T-helper 2 cell treated with Interferon-gamma antibody and Interleukin-4, amounts not matched to agents 5 μg/mL and 100 μg/mL, for 36 hours (primary cell): Measurements from ENCODE around the gene FAHD2A.
"Not testable (repeated sequence)": the region's sequence is repeated elsewhere in the genome, so short reads cannot be mapped to it uniquely, and the experiment has no call there.

Experiments
- DNase-seq: peaks from one replicate; pipeline ENCODE4 v3.0.0; 2021; ENCODE audit warnings: low spot score
- H3K27ac Mint-ChIP-seq: one replicate; pipeline ENCODE4 v1.8.0; 2021; ENCODE audit warnings: mild to moderate bottlenecking, mixed read lengths
- H3K27me3 Mint-ChIP-seq: one replicate; pipeline ENCODE4 v1.8.0; 2021; ENCODE audit warnings: low read depth, mixed read lengths
- H3K36me3 Mint-ChIP-seq: one replicate; pipeline ENCODE4 v1.8.0; 2021; ENCODE audit warnings: low read depth, mixed read lengths
- H3K4me1 Mint-ChIP-seq: one replicate; pipeline ENCODE4 v1.8.0; 2021; ENCODE audit warnings: low read depth, mixed read lengths
- H3K4me3 Mint-ChIP-seq: one replicate; pipeline ENCODE4 v1.8.0; 2022; ENCODE audit warnings: mild to moderate bottlenecking, moderate library complexity, mixed read lengths
- H3K9me3 Mint-ChIP-seq: one replicate; pipeline ENCODE4 v1.8.0; 2021; ENCODE audit warnings: mixed read lengths

Gene FAHD2A, protein sequence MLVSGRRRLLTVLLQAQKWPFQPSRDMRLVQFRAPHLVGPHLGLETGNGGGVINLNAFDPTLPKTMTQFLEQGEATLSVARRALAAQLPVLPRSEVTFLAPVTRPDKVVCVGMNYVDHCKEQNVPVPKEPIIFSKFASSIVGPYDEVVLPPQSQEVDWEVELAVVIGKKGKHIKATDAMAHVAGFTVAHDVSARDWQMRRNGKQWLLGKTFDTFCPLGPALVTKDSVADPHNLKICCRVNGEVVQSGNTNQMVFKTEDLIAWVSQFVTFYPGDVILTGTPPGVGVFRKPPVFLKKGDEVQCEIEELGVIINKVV

GRCh38 chr2:95402370-95403203 is at the start of gene FAHD2A:
FAHD2A (plus strand) TSS chr2:95402708; CDS start chr2:95405559, 2,851 bp downstream.
- no peaks in the 10 kb centered on the region for H3K27me3 Mint-ChIP-seq
- H3K36me3 Mint-ChIP-seq: no peaks in the 10 kb centered on the region
- H3K27ac Mint-ChIP-seq: peak within 1 kb of the TSS; percentile 99
- peaks cover 21% of the 10 kb centered on the region for H3K4me1 Mint-ChIP-seq
- DNase-seq: peak; percentile 96
- no peaks in the 10 kb centered on the region for H3K9me3 Mint-ChIP-seq
- H3K4me3 Mint-ChIP-seq: peak within 1 kb of the TSS; percentile 99

DNA sequence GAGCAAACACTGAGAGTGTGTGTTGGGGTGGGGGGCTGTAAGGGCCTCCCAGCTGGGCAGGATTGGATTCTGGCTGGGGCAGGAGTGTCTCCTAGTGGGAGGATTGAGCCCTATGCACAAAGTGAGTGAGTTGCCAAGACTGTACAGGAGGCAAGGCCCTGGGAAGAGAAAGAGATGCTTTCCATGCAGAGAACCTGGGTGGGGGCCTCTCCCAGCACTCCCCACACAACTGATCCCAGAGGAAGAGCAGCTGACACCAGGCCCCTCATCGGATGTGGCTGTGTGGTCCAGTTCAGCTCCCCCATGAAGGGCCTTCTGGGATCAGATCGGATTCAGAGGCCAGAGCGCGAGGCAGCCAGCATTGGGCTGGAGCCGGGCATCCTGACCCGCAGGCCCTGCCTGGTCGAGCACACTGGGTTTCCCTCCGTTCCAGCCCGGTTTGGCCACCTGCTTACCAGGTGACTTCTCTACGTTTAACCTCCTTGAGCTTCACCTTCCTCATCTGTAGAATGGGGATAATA is 49.4 kb upstream of the FAHD2A start:
- H3K4me1 Mint-ChIP-seq: no peaks in the 10 kb centered on the region
- H3K36me3 Mint-ChIP-seq: no peaks in the 10 kb centered on the region
- H3K27ac Mint-ChIP-seq: no peak overlapping the region
- H3K9me3 Mint-ChIP-seq: no peaks in the 10 kb centered on the region
- no peak for DNase-seq
- H3K27me3 Mint-ChIP-seq: peaks cover 6% of the 10 kb centered on the region
- no peak overlapping the region for H3K4me3 Mint-ChIP-seq

- Mint-ChIP-seq H3K36me3 (no peaks in the 10 kb centered on the region), H3K27ac (no peak overlapping the region), H3K27me3 (peaks cover 2% of the 10 kb centered on the region), H3K9me3 (no peaks in the 10 kb centered on the region), H3K4me1 (no peaks in the 10 kb centered on the region), H3K4me3 (no peak overlapping the region)
- DNase-seq: no peak
These were observed 48.7 kb upstream of the FAHD2A start for GRCh38 chr2:95353613-95354468.

DNA sequence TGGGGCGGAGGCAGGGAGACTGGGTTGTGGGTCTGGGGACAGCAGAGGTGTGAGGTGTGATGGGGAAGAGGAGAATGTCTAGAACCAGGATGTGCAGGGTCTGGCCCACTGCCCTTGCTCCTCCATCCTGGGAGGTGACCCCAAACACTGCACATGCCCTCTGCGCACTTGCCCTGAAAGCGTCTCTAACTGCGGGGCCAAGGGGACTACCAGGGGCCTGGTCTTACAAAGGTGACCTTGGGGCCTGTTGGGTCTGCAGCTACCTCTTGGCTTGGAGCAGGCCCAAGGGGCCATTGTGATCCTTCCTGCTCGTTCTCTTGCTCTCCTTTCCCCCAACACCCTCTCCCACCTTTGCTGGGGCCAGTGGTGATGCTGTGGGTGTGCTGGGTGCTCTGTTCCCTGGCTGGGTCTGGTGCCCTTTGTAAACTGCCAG is 48.0 kb upstream of the FAHD2A start:
- H3K27ac Mint-ChIP-seq: no peak overlapping the region

DNA sequence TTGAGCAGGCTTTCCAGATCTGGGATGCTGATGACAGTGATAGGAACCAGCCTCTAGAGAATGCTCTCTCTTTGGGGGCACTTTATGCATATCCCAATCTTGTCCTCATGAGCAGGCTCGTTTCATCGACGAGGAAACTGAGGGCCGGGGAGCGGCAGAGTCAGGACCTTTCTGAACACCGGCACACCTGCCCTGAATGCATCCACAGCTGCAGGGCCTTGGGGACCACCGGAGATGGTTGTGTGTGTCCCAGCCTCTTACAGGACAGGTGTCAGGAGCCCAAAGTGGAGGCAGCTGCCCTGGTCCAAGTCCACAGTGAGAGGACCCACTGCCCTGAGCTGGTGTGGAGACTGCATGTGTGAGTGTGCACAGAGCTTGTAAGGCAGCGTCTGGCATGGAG is 47.6 kb upstream of the FAHD2A start:
- DNase-seq: no peak
- Mint-ChIP-seq H3K27ac (no peak overlapping the region), H3K36me3 (no peaks in the 10 kb centered on the region), H3K9me3 (no peaks in the 10 kb centered on the region), H3K27me3 (peaks cover 2% of the 10 kb centered on the region), H3K4me3 (no peak overlapping the region), H3K4me1 (no peaks in the 10 kb centered on the region)

More for the DNA sequence above, 48.0 kb upstream of the FAHD2A start:
- Mint-ChIP-seq H3K36me3 (no peaks in the 10 kb centered on the region), H3K4me3 (no peak overlapping the region), H3K9me3 (no peaks in the 10 kb centered on the region), H3K27me3 (peaks cover 2% of the 10 kb centered on the region), H3K4me1 (no peaks in the 10 kb centered on the region)
- DNase-seq: no peak

DNA sequence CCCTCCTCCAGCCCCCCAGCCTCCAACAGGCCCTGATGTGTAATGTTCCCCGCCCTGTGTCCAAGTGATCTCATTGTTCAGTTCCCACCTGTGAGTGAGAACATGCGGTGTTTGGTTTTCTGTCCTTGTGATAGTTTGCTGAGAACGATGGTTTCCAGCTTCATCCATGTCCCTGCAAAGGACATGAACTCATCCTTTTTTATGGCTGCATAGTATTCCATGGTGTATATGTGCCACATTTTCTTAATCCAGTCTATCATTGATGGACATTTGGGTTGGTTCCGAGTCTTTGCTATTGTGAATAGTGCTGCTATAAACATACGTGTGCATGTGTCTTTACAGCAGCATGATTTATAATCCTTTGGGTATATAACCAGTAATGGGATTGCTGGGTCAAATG is 47.0 kb upstream of the FAHD2A start:
- not testable (repeated sequence) for H3K4me1 Mint-ChIP-seq, H3K9me3 Mint-ChIP-seq, H3K27ac Mint-ChIP-seq, H3K36me3 Mint-ChIP-seq, H3K27me3 Mint-ChIP-seq, DNase-seq, H3K4me3 Mint-ChIP-seq

DNA sequence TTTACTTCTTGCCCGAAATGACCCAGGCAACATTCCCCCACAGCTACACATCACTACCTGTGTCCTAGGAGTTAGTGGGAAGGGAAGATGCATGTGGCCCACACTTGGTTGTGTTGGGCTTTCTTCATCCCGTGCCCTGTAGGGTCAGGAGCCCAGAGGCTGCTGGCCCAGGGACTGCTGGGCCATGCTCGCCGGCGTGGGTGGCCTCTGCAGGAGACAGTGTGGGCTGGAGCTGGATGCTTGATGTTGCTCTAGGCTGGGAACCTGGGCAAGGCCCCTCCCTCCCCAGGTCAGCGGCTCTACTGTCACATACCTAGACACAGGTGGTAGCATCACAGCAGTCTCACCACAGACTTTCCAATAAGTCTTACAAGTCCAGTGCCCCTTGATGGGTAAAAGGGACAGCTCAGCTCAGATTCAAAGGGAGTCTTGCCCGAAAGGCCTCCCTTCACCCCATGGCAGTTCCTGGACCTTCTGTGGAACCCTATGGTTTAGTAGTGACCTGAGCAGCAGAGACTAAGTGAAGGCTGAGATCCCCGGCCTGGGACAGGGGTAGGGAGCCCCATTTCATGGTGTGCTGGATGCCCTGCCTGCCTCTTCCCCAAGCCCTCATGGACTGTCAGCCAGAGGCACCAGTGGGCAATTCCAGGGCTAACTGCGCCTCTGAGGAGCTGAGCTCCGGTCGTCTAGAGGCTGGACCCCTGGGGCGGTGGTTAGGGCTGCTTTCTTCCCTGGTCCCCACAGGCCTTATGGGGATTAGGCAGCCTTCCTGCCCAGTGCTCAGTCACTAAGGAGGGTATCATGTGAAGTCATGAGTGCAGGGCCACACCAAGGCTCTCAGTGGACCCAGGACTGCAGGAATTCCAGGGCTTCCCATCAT is 45.4 kb upstream of the FAHD2A start:
- Mint-ChIP-seq H3K9me3 (no peaks in the 10 kb centered on the region), H3K4me1 (no peaks in the 10 kb centered on the region), H3K27ac (no peak overlapping the region), H3K36me3 (no peaks in the 10 kb centered on the region), H3K4me3 (no peak overlapping the region), H3K27me3 (peaks cover 2% of the 10 kb centered on the region)
- DNase-seq: no peak

DNA sequence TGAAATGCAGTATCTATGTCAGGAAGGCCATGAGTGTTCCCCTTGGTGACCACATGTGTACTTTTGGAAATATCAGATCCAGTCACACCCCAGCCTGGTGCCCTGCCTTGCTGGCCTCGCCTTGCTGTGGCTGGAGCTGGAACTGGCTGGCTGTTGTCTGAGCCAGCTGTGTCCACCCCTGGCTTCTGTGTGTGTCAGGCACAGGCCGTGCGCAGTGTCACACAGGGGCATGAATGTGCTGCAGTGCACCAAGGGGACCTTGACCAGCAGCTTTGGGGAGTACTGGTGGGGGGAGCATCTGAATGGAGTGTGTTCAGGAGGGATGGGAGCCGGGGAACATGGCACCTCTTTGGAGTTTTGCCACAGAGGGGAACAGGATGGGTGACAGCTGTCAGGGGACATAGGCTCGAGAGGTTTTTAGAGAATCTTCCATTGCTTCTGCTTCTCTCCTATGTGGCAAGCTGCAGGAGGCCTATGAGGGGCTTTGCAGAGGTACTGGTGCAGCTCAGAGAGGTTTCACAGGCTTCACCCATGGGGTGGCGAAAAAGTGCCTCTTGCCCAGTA is 44.7 kb upstream of the FAHD2A start:
- Mint-ChIP-seq H3K9me3 (no peaks in the 10 kb centered on the region), H3K4me1 (no peaks in the 10 kb centered on the region), H3K27me3 (peaks cover 2% of the 10 kb centered on the region), H3K27ac (no peak overlapping the region), H3K36me3 (no peaks in the 10 kb centered on the region), H3K4me3 (no peak overlapping the region)
- DNase-seq: no peak

DNA sequence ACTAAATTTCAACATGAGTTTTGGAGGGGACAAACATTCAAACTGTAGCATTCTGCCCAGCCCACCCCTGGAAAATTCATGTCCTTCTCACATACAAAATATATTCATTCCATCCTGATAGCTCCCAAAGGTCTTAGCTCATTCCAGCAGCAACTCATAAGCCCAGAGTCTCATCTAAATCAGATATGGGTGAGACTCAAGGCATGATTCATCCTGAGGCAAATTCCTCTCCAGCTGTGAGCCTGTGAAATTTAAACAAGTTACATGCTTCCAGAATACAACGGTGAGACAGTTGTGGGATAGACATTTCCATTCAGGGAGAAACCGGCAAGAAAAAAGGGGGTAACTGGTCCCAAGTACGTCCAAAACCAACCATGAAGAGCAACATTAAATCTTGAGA is 43.5 kb upstream of the FAHD2A start:
- Mint-ChIP-seq H3K9me3 (no peaks in the 10 kb centered on the region), H3K4me1 (no peaks in the 10 kb centered on the region), H3K4me3 (no peak overlapping the region), H3K27ac (no peak overlapping the region), H3K27me3 (peaks cover 2% of the 10 kb centered on the region), H3K36me3 (no peaks in the 10 kb centered on the region)
- DNase-seq: no peak

DNA sequence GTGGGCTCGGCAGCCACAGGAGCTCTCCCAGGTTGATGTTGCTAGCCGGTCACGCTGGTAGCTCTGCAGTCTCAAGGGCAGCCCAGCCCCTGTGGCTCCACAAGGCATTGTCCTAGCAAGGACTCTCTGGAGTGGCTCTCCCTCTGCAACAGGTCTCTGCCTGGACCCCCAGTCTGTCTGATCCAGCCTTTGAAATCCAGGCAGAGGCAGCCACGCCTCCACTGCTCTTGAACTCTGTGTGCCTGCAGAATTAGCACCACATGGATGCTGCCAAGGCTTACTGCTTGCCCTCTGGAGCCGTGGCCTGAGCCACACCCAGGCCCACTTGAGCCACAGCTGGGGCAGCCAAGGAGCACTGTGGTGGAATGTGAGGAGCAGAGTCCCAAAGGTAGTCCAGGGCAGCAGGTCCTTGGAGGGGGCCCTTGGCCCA is 43.0 kb upstream of the FAHD2A start:
- no peak for DNase-seq
- Mint-ChIP-seq H3K27me3 (peaks cover 3% of the 10 kb centered on the region), H3K36me3 (no peaks in the 10 kb centered on the region), H3K27ac (no peak overlapping the region), H3K4me3 (no peak overlapping the region), H3K4me1 (no peaks in the 10 kb centered on the region), H3K9me3 (no peaks in the 10 kb centered on the region)

DNA sequence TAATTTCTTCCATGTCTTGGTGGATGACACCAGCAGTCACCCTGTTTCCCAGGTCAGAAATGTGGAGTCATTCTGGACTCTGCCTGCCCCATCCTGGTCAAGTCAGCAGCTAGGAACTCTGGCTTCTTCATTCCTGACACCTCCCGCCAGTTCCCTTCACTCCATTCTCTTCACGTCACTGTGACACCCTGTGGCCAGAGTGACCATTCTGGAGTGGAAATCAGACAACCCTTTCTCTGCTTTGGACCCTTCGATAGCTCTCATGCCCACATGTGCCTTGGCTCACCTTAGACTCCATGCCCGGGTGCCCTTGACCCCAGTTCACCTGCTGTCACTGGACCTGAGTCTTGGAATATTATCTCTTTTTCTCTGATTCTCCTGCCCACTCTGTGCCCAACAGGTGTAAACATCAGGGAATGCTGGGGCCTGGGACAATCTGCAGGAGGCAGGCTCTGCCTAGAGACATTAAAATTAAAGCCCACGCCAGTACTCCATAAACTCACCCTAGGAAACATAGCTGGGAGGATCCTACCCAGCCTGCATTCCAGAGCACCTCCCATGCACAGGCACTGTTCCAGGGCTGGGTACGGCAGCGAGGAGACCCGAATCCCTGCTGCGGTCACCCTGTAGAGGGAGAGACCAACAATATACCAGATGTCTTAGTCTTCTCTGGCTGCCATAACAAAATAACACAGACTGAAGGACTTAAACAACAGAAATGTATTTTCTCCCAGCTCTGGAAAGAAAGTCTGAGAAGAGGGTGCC is 41.1 kb upstream of the FAHD2A start:
- H3K4me3 Mint-ChIP-seq: no peak overlapping the region
- no peaks in the 10 kb centered on the region for H3K9me3 Mint-ChIP-seq
- no peaks in the 10 kb centered on the region for H3K36me3 Mint-ChIP-seq
- peaks cover 6% of the 10 kb centered on the region for H3K27me3 Mint-ChIP-seq
- no peaks in the 10 kb centered on the region for H3K4me1 Mint-ChIP-seq
- DNase-seq: no peak
- no peak overlapping the region for H3K27ac Mint-ChIP-seq

- no peaks in the 10 kb centered on the region for H3K9me3 Mint-ChIP-seq
- H3K27me3 Mint-ChIP-seq: peaks cover 6% of the 10 kb centered on the region
- no peak overlapping the region for H3K4me3 Mint-ChIP-seq
- no peak overlapping the region for H3K27ac Mint-ChIP-seq
- H3K4me1 Mint-ChIP-seq: no peaks in the 10 kb centered on the region
- no peak for DNase-seq
- H3K36me3 Mint-ChIP-seq: no peaks in the 10 kb centered on the region
These were observed 40.0 kb upstream of the FAHD2A start for GRCh38 chr2:95362486-95362885.
